Urothelium cell line (cell line): Measurements from ENCODE around the gene FITM1.

ENCODE experiments used
- DNase-seq: peaks from one replicate; pipeline ENCODE4 v3.0.0; 2011; ENCODE audit warnings: low spot score, mixed read lengths
- FAIRE-seq: peaks from 2 replicates; lab custom pipeline; 2011; peaks lifted over from hg19 to GRCh38; lab: Jason Lieb, UNC

FITM1 gene, protein sequence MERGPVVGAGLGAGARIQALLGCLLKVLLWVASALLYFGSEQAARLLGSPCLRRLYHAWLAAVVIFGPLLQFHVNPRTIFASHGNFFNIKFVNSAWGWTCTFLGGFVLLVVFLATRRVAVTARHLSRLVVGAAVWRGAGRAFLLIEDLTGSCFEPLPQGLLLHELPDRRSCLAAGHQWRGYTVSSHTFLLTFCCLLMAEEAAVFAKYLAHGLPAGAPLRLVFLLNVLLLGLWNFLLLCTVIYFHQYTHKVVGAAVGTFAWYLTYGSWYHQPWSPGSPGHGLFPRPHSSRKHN

DNA sequence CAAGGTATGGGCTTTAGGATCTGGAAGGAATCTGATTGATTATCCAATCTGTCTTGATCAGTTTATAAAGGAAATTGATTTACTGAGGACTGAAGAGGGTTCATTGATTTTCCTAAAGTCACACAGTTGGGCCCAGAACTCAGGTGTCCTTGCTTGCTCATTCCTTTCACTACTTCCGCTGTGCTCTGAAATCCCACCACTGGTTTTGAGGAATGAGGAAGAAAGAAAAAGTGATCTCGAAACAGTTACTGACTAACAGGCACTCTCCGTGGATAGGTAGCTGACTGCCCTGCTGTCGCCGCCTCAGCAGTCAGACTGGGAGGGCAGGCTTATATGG lies at the start of gene FITM1:
Gene FITM1 (plus strand): TSS at position 280 of the 337 bp plus-strand sequence. CDS start 905 bp downstream, outside the sequence.
- DNase-seq (no peak), FAIRE-seq (no peak)

DNA sequence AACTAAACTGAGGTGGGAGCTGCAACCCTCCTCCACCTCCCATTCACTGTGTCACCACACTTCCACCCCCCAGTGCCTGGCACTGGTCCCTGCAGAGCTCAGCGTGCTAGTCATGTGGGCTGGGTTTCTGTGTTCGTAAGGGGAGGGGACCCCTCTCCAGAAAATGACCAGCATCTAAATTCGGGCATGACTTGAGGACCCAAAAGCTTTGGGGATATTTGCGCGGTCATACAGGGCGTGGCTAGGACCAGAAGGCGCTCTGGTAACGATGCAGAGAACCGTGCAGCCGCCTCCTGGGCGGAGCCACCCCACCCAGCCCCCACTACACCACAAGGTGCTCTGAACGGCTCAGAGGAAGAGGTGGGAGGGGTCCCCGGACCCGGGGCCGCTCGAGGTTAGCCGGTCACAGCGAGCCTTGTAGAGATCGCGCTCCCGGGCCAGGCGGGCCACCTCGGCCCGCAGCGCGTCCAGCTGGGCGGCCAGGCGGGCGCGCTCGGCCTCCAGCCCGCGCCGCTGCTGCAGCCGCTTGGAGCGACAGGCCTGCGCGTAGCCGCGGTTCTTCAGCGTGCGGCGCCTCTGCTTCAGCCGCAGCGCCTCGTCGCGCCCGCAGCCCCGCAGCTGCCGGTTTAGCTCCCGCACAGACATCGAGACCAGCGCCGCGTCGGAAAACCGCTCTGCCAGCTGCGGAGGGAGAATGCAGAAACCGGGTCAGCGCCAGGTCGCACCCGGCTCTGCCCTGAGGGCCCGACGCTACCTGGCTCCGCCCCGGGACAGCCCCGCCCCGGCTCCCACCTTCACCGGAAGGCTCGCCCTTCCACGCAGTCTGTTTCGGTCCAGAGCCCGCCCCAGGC lies 49.3 kb upstream of the FITM1 start:
- FAIRE-seq (no peak), DNase-seq (peak; percentile 67)

DNA sequence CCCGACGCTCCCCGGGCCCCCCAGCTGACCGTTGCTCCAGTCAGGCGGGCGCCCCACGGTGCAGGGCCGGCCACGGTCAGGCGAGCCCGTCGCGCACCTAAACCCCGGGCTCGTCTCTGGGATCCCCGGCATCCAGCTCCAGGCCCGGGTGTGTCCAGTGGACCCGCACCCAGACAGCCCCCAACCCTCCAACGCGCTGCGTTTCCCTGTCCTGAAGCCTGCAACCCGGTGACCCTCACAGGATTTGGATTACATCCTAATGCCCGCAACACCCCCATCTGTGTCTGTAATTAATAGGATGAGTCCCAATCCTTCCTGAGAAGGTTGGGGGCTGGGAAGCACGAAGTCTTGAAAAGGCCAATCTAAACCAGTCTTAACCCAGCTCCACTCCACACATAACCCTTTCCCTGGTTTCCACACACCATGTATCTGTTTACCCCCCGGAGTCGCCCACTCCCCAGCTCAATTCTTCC lies 48.7 kb upstream of the FITM1 start:
- no peak for FAIRE-seq
- no peak for DNase-seq

DNA sequence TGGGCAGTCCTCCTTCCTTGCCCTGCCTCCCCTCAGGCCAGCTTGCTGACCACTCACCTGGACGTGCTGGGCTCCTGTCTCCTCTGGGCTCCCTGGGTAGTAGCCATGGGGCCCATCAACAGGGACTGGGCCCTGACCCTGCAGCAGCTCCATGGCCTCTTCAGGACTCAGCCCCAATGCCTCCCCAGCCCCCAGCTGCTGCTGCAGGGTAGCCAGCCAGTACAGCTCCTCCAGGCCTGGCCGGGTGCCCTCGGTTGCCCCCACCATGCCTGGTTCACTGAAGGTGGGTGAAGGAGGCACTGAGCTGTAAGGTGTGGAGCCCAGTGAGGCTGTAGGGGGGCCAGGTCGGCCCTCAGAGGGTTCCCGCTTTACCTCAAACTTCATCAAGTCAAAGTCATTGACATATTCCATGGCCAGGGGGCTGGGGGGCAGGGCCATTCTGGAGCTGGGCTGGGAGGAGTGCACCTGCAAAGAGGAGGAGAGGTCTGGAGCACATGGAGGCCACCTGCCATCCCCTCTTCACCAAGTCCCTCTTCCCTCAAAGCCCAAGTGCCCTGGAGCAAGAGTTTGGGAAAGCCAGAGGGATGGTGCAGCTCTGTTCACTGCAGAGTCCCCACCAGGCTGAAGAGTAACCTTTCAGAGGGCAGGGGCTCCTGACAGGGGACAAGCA lies 47.9 kb upstream of the FITM1 start:
- FAIRE-seq (no peak), DNase-seq (no peak)

DNA sequence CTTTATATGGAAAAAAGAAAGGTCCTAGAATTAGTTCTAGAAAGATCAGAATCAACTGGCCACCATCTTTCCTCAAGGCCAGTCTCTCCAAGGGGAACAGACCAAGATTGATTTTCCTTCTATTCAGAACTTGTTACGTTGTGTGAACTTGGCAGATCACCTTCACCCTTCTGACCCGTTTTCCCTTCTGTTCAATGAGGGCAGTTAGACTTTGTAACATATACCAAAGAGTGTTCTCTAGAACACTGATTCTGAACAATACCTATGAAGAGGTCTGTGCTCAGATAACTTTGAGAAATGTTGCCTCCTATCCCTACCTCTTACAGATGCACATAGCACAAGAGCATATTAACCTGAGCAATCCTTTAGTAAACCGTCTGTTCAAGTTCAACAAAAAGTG lies 47.0 kb upstream of the FITM1 start:
- no peak for DNase-seq

DNA sequence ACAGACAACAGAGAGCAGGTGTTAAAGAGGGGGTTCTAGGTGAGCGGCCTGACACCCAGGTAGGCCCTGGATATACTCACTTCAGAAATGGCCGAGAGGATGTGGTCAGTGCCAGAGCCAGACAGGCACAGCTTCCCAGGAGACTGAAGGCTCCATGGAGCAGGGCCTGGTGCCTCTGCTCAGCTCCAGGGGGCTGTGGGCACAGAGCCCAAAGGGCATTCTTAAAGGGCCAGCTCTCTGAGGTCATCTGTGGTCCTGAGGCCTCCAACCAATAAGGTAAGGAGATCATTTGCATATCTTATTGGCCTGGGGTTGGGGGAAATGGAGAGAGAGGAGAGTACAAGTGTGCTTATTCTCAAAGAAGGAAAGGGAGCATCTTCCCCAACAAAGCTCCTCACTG lies 46.0 kb upstream of the FITM1 start:
- no peak for DNase-seq
- FAIRE-seq: no peak

More for the DNA sequence above, 47.0 kb upstream of the FITM1 start:
- FAIRE-seq: no peak

DNA sequence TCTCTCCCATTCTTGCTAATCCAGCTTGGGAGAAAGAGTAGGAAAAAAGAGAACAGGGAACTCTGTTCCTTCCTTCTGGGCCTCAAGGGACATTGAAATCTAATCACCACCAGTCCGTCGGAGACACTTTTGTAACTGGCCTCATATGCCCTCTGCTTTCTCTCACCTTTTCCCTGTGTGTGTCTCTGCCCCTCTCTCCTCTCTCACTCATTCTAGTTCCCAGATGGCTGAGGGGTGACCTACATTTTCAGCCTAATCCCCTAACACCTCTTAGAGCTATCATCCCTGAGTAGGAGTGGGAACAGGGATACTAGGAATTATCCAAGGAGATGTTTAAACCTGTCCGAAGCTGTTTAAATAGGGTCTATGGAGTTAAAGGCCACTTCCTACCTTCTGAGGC lies 45.2 kb upstream of the FITM1 start:
- DNase-seq: no peak
- no peak for FAIRE-seq

DNA sequence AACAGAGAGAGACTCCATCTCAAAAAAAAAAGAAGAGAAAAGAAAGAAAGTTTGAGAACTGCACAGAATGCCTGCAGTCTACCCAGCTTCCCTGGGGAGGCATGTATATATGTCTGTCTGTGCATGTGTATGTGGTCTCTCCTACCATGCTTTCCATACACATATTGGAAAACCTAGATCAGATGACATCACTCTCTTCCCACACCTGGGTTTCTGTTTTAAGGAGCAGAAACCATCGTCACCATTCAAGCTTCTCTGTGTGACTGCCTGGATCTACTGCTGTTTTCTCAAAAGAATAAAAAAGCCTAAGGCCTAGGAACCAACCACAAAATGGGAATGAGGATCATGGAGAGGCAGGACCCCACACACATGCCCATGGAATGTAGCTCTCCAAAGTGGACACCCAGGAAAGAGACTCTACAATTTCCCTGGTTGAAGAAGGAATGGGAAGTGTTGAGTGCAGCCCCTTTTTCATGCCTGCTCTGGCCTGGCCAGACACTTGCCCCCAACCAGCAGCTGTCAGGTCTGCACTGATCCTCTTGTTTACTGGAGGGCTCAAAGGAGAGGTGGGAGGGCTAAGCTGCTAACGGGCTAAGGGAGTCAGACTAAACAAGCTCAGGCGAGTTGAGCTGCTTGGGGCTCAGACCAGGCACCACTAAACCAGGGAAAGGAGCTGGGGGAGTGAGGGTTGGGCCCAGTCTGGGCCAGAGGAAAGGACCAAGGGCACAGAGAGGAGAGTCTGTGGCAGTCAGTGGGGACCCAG lies 44.1 kb upstream of the FITM1 start:
- DNase-seq (no peak), FAIRE-seq (no peak)

DNA sequence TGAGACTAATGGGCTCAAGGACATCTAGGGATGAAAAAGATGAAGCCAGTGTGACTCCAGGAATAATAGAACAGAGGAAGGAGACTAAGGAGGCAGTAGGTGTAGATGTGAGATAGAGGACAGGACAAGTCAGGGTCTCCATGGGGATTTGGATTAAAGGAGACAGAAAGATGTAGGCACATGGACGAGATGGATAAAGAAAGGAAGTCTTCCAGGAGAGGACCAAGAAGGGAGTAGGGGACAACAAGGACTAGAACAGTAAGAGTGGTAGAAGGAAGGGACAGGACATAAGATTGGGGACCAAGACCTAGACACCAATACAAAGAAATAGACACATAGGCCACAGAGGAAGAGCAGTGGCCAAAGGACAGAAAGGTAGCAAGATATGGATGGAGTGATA lies 43.5 kb upstream of the FITM1 start:
- DNase-seq: no peak
- FAIRE-seq: no peak

DNA sequence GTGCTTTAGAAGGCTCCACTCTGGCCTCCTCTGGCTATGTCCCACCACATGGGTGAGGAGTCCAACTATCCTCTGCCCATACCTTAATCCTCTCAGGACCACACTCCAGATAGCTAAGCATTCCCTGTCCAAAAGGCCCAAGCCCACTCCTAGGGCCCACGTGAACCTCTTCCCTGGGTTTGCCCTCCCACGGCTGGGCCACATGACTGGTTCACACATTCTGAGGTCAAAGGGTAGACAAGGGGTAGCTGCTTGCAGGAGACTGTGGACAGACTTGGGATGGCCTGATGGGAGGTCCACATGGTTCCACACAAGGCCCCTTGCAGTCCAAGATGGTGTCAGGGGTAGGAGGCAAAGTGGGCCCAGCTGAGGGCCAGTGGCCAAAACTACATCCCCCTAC lies 42.4 kb upstream of the FITM1 start:
- FAIRE-seq (no peak), DNase-seq (no peak)

DNA sequence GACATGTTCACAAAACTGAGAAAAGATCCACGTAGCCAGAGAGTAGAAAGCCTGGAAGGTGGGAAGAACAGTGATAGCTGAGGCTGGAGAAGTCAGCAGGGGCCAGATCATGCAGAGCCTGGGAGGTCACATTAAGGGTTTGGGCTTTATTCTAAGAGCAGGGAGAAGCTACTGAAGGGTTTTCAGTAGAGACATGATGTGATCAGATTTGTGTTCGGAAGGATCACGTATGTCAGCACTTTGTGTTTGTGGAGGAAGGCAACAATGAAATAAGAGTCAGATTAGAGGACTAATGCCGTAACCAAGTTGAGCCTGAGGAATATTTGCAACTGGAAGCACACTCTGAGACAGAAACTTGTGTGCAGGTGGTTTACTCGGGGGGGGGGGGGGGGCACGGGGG lies 40.6 kb upstream of the FITM1 start:
- no peak for FAIRE-seq
- no peak for DNase-seq

DNA sequence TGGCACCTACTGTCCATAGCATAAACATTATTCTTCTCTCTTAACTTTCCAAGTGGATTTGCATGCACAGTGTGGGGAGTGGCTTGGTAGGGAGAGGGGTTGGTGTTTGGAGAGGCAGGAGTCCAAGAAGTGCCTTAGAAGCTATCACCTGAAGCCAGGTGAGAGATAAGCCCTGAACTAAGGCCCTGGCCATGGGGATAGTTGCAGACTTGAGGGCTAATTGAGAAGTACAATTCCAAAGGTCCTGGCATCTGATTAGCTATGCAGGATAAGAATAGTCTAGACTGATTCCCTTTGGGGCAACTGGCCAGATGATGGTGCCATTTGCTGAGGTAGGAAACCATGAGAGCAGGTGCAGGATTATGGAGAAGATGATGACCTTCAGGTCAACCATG lies 38.4 kb upstream of the FITM1 start:
- DNase-seq (no peak), FAIRE-seq (no peak)

DNA sequence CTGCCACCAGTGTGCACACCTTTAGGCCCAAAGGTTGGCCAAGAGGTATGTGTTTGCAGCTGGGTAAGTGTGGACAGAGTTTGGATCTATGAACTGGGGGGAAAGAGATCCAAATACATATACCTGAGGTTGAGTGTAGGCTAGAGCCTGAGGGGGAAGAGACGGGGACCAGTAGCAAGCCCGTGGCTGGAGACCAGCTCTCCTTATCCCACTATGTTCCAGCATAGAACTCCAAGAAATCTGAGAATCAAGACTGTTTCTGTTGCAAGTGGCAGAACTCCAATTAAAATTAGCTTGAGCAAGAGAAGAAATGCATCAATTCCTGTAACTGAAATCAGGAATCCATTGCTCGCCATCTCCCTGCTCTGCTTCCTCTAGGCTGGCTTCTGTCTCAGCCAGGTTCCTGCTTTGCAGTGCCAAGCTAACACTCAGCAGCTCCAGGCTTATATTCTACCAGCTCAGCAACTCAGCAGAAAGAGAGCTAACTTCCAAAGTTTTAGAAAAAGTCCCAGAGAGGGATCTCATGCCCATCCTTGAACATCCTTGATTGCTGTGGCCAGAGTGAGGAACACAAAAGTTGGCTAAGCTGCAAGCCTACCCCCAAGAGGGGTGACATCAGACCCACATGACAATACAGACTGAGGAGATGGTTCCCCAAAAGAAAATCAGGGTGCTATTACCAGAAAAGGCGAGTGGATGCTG lies 37.8 kb upstream of the FITM1 start:
- FAIRE-seq (no peak), DNase-seq (no peak)

DNA sequence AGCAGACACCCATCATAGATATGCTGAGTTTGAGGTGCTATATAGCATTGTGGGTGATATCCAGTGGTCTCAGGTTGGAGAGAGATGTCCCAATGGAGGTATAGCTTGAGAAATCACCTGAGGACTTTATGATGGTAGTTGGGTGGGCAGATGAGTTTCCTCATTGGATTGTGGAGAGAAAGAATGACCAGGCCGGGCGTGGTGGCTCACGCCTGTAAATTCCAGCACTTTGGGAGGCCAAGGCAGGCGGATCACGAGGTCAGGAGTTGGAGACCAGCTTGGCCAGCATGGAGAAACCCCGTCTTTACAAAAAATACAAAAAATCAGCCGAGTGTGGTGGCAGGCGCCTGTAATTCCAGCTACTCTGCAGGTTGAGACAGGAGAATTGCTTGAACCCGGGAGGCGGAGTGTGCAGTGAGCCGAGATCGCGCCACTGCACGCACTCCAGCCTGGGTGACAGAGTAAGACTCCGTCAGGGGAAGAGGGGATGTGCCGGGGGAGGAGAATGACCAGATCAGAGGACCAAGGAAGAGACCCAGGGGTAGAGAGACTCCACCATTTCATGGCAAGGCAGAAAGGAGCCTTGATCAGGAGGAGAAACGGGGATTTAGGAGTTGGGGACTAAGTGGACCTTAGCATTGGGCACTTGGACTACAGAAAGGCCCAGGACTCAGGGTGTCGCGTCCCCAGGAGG lies 37.1 kb upstream of the FITM1 start:
- no peak for DNase-seq

DNA sequence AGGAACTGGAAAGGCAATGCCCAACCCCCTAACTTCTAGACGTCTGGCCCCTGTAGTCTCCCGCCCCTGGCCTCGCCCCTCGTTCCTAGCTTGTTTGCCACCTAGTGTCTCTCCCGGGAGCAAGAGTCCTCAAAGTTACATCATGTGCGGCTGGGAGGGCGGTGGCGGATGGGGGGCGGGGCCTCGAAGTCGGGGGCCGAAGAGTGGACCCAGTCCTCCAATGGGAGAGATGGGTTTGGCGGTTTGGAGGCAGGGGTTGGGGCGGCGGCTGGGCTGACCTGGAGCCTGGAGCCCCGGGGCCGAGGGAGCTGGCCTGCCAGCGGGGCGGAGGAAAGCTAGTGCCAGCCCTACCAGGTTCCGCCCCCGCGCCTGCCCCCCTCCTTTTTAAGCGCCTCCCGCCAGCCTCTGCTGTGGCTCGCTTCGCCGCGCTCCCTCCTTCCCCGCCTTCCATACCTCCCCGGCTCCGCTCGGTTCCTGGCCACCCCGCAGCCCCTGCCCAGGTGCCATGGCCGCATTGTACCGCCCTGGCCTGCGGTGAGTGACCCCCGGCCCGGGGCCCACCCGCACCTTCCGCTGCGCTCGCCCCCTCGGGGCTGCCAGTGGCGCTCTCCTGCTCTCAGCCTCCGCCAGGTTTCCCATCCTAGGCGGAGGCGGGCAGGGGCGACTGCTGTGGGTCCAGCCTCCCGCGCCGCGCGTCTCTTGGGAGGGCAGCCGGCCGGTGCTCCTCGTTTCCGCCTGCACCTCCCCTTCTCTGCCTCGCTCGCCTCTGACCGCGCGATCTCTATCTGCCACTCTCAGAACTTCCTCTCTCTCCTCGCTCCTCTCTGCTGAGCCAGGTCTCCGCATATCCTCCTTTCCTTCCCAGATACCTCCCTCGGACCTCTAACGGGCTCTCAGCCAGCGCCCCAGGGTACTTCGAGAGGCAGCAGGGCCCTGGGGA lies 36.3 kb upstream of the FITM1 start, which contains the start of gene PCK2:
Gene PCK2 (plus strand): TSS at position 411 of the 940 bp plus-strand sequence. CDS start 95 bp downstream, at position 506.
- FAIRE-seq (no peak), DNase-seq (peak; percentile 97)

More for the DNA sequence above, 37.1 kb upstream of the FITM1 start:
- no peak for FAIRE-seq

DNA sequence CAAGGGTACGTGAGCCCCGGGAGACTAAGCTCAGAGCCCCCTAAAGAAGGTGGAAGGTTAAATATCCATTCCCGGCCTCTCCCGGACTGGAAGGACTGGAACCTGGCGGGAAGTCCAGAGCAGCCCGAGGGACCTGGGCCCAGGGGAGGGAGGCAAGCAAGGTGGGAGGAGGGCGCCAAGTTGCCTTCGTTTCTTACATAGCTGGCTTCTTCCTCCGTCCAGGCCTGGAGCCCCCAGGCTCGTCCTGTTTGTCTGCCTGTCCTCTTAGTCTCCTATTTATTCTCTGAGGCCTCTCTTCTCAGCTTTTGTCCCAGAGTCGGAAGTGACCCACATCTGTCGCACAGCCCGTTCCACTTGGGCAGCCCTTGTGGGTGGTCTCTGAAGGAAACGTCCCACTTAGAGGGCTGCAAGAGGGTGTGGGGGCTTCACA lies 35.6 kb upstream of the FITM1 start:
- DNase-seq: peak; percentile 25

DNA sequence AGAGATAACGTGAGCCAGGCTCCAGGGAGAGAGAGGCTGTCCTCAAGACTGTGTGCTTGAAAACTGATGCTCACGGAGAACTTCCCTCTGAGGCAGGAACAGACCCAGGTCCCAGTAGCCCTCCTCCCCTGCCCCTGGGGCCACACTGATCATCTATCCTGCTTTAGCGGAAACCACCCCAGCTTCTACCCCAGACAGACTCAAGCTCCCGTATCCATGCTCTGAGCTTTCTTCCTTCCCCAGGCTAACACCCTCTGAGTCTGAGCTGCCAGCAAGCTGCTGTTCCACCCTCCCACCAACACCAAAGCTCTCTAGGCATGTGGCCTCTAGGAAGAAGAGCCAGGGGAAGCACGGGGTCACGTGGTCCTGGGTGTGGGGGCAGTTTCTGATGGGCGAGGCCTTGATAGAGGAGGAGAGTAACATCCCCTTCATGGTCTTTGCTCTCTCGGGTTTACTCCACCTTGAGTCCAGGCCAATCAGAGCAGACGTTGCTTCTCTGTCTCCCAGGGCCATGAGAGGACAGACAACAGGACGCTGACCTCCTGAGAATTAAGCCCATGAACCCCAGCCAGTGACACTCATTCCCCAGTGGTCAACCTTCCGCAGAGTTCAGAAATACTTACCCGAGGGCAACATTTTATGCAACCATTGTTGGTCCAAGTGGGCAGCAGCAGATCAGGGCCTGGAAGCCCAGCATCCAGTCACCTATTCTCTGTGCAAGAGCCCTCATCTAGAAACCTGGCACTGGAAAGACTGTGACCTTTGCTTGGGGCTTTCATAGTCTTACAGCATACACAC lies 35.0 kb upstream of the FITM1 start:
- FAIRE-seq (no peak), DNase-seq (peak; percentile 68)

More for the DNA sequence above, 35.6 kb upstream of the FITM1 start:
- no peak for FAIRE-seq
